Measurements from ENCODE around the gene TSPAN4. TPM values are rescaled to one million over a fixed set of nuclear protein-coding genes. Genes with fewer than 3 reads are reported as not detected.

Gene TSPAN4
- total RNA-seq, 4 donors from 2014 or later: 47.1 to 78.9 (median 59.7) TPM

DNA sequence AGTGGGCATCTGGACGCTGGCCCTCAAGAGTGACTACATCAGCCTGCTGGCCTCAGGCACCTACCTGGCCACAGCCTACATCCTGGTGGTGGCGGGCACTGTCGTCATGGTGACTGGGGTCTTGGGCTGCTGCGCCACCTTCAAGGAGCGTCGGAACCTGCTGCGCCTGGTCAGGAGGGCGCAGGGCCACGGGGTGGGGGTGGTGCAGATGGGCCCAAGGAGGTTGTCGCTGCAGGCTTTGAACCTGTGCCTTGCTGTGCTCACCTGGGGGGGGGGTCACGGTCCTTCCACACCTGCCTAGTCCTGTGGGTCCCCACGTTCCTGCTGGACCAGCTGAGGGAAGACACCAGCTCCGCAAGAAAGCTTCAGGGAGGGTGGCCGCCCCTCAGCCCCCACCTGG, 6.4 kb upstream of the TSPAN4 start:
- Histone ChIP-seq H3K4me3 (no peak overlapping the region), H3K27me3 (no peaks in the 10 kb centered on the region), H3K27ac (no peak overlapping the region), H3K9me3 (no peaks in the 10 kb centered on the region), H3K36me3 (peaks cover 44% of the 10 kb centered on the region), H3K4me1 (peaks cover 68% of the 10 kb centered on the region)
- no CpG with 5 or more reads among the region's 14 CpGs for WGBS
- TF ChIP-seq EP300 (IDR thresholded peaks at IDR 0.05) (no peak), POLR2A (IDR thresholded peaks at IDR 0.05) (no peak), POLR2AphosphoS5 (IDR thresholded peaks at IDR 0.05) (no peak)
- TF ChIP-seq, protein P1, sequence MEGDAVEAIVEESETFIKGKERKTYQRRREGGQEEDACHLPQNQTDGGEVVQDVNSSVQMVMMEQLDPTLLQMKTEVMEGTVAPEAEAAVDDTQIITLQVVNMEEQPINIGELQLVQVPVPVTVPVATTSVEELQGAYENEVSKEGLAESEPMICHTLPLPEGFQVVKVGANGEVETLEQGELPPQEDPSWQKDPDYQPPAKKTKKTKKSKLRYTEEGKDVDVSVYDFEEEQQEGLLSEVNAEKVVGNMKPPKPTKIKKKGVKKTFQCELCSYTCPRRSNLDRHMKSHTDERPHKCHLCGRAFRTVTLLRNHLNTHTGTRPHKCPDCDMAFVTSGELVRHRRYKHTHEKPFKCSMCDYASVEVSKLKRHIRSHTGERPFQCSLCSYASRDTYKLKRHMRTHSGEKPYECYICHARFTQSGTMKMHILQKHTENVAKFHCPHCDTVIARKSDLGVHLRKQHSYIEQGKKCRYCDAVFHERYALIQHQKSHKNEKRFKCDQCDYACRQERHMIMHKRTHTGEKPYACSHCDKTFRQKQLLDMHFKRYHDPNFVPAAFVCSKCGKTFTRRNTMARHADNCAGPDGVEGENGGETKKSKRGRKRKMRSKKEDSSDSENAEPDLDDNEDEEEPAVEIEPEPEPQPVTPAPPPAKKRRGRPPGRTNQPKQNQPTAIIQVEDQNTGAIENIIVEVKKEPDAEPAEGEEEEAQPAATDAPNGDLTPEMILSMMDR (IDR thresholded peaks at IDR 0.05): no peak
- no peak for DNase-seq (ENCODE audit: low spot score in 2 of 2)

DNA sequence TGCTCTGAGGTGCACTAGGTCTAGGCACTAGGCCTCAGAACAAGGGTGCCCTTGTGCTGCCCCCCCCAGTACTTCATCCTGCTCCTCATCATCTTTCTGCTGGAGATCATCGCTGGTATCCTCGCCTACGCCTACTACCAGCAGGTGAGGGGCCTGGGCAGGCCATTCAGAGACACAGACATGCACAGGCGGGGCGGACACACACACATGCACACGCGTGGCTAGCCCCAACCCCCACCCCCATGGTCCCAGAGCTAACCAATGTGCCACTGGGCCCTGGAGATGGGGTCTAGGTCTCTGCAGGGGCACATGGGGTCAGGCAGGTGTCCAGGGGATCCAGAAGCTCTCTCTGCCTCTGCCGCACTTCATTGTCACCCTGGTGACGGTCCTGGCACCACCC, 6.0 kb upstream of the TSPAN4 start:
- Histone ChIP-seq H3K27me3 (no peaks in the 10 kb centered on the region), H3K27ac (no peak overlapping the region), H3K9me3 (no peaks in the 10 kb centered on the region), H3K36me3 (peaks cover 44% of the 10 kb centered on the region), H3K4me3 (no peak overlapping the region), H3K4me1 (peaks cover 68% of the 10 kb centered on the region)
- DNase-seq (ENCODE audit: low spot score in 2 of 2): no peak
- TF ChIP-seq EP300 (IDR thresholded peaks at IDR 0.05) (no peak), POLR2AphosphoS5 (IDR thresholded peaks at IDR 0.05) (no peak), POLR2A (IDR thresholded peaks at IDR 0.05) (no peak)
- TF ChIP-seq, protein P1 (IDR thresholded peaks at IDR 0.05): no peak
- WGBS: 91% methylated on average over 8 of the region's 9 CpGs

DNA sequence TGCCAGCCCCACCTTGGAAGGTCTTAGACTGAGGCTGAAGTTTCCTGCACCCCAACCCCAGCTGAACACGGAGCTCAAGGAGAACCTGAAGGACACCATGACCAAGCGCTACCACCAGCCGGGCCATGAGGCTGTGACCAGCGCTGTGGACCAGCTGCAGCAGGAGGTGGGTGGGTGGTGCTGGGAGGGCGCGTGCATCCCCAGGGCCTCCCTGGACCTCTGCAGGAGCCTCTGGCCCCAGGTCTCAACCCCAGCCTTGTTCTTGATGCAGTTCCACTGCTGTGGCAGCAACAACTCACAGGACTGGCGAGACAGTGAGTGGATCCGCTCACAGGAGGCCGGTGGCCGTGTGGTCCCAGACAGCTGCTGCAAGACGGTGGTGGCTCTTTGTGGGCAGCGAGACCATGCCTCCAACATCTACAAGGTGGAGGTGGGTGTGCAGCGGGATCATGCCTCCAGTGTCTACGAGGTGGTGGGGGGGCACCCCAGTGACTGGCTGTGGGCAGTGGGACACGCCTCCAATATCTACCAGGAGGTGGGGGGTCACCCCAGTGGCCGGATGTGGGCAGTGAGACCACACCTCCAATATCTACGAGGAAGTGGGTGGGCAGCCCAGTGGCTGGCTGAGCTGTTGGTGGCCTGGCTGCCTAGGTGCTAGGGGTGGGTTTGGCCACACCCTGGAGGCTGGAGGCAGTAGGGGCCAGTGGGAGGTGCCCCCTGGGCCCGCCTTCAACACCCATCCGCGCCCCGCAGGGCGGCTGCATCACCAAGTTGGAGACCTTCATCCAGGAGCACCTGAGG, 5.3 kb upstream of the TSPAN4 start:
- DNase-seq (ENCODE audit: low spot score in 2 of 2): no peak
- Histone ChIP-seq H3K27me3 (no peaks in the 10 kb centered on the region), H3K4me3 (no peak overlapping the region), H3K9me3 (no peaks in the 10 kb centered on the region), H3K27ac (no peak overlapping the region), H3K36me3 (peaks cover 44% of the 10 kb centered on the region), H3K4me1 (peaks cover 63% of the 10 kb centered on the region)
- TF ChIP-seq, protein P1 (IDR thresholded peaks at IDR 0.05): no peak
- TF ChIP-seq POLR2AphosphoS5 (IDR thresholded peaks at IDR 0.05) (no peak), POLR2A (IDR thresholded peaks at IDR 0.05) (no peak), EP300 (IDR thresholded peaks at IDR 0.05) (no peak)
- 85% methylated on average over 10 of the region's 22 CpGs for WGBS

DNA sequence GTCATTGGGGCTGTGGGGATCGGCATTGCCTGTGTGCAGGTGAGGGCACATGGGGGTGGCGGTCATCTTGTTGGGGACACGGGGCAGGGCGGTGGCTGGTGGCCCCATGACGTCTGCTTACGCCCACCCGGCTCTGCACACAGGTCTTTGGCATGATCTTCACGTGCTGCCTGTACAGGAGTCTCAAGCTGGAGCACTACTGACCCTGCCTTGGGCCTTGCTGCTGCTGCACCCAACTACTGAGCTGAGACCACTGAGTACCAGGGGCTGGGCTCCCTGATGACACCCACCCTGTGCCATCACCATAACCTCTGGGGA, 4.7 kb upstream of the TSPAN4 start:
- no peak for DNase-seq (ENCODE audit: low spot score in 2 of 2)
- Histone ChIP-seq H3K27ac (no peak overlapping the region), H3K4me1 (peaks cover 61% of the 10 kb centered on the region), H3K9me3 (no peaks in the 10 kb centered on the region), H3K4me3 (no peak overlapping the region), H3K36me3 (peaks cover 44% of the 10 kb centered on the region), H3K27me3 (no peaks in the 10 kb centered on the region)
- no CpG with 5 or more reads among the region's 8 CpGs for whole genome bisulfite sequencing
- TF ChIP-seq EP300 (IDR thresholded peaks at IDR 0.05) (no peak), POLR2A (IDR thresholded peaks at IDR 0.05) (no peak), POLR2AphosphoS5 (IDR thresholded peaks at IDR 0.05) (no peak)
- TF ChIP-seq, protein P1 (IDR thresholded peaks at IDR 0.05): no peak

DNA sequence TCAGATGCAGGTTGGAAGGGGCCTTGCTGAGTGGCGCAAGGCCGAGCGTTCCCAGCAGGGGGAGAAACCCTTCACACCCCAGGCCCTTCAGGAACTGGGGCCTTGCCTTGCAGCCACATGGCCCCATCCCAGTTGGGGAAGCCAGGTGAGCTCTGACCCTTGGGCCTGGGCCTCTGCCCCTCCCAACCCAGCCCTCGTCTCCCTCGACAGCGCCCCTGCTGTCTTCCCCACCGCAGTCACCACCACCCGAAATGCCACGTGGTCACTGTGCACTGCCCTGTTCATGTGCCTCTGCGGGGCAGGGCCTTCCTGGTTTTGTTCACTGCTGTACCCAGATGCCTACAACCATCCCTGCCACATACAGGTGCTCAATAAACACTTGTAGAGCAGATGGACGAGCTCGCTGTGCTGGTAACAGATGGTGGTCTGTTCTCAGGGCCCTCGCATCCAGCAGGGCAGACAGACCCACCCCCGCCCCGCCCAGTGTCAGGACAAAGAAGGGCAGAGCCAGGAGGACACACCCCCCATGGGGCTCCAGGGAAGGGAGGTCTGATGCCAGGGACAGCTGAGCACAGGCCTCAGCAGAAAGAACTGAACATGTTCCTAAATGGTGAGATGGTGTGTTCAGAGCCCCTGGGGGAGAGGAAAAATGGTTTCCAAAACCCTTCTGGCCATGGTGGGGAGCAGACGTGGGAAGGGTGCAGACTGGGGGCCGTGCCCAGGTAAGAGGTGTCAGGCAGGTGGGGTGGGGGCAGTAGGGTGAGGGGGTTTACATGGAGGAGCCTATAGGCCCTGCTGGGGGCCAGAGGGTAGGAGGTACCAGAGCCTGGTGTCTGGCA, 4.0 kb upstream of the TSPAN4 start:
- no peak for TF ChIP-seq EP300 (IDR thresholded peaks at IDR 0.05)
- TF ChIP-seq, protein P1 (IDR thresholded peaks at IDR 0.05): peak in 1 of 2 donors; percentile 14
- no peak overlapping the region for H3K27ac ChIP-seq
- no peak overlapping the region for H3K4me3 ChIP-seq
- peaks cover 44% of the 10 kb centered on the region for H3K36me3 ChIP-seq
- 34% methylated on average over 11 of the region's 17 CpGs for WGBS
- no peak for DNase-seq (ENCODE audit: low spot score in 2 of 2)
- H3K9me3 ChIP-seq: no peaks in the 10 kb centered on the region
- no peaks in the 10 kb centered on the region for H3K27me3 ChIP-seq
- H3K4me1 ChIP-seq: peaks cover 61% of the 10 kb centered on the region

Data from suprapubic skin (tissue), 4 donors.